Right lobe of liver (tissue), 4 donors: ENCODE data around the gene FRMPD2.

ENCODE experiments used
- CTCF ChIP-seq, 4 donors: fragments of 200-600 bp in 3 of 4; fragments of 450-650 bp in 1 of 4; IDR thresholded peaks; one replicate each; pipeline versions ENCODE4 v1.5.1 to v1.8.0; 2016 to 2022; ENCODE audit warnings: antibody characterized with exemption in 4 of 4, mild to moderate bottlenecking in 2 of 4
- POLR2A ChIP-seq: fragments of 450-650 bp; IDR thresholded peaks from one replicate; pipeline ENCODE4 v1.6.1; 2017; ENCODE audit warnings: antibody characterized with exemption, mild to moderate bottlenecking
- donor health status: DM: no; HTN: no; CAD: no.
- donor health status: DM: no; HTN: no; CAD: no.
- donor health status: DM: no; HTN: yes; CAD: no.

- no peak for TF ChIP-seq CTCF (IDR thresholded peaks at IDR 0.05)
- TF ChIP-seq POLR2A = no peak
Observed at GRCh38 chr10:48306870-48307710, 32.6 kb upstream of the FRMPD2 start.
